HepG2 (cell line): Measurements from ENCODE around the gene MYO3A. TPM values are rescaled to one million over a fixed set of nuclear protein-coding genes. Genes with fewer than 3 reads are reported as not detected.

Experiments
- ATAC-seq: fragments of 200-7000 bp; cut with Tn5 transposase; 3 replicates; pipeline ENCODE4 v1.9.1; 2020; ENCODE audit warnings: mild to moderate bottlenecking, moderate library complexity
- BruUV-seq: library from RNA; stranded (reverse); fragments of 400-500 nt; replicated peaks from 2 replicates; lab custom pipeline; 2021; lab: Mats Ljungman, UMichigan
- CTCF ChIA-PET: fragments of 300-600 bp; formaldehyde crosslinking; extraction: SDS; loops from one replicate; lab custom pipeline; 2021; ENCODE audit warnings: low total read pairs, inconsistent platforms, low intra/inter-chr PET ratio; lab: Yijun Ruan, JAX
- POLR2A ChIA-PET: fragments of 350-600 bp; sonication (Branson Sonifier 250); formaldehyde crosslinking; loops from one replicate; lab custom pipeline; 2020; ENCODE audit warnings: antibody characterized with exemption, inconsistent platforms; lab: Yijun Ruan, JAX
- DNase-seq: peaks from one replicate; pipeline ENCODE4 v3.0.0-alpha.2; 2015; ENCODE audit warnings: low spot score
- FAIRE-seq: peaks from 3 replicates; lab custom pipeline; 2011; peaks lifted over from hg19 to GRCh38; lab: Jason Lieb, UNC
- H2AFZ ChIP-seq: one replicate; pipeline ENCODE4 v1.6.1; 2011; ENCODE audit warnings: low read length, inconsistent platforms
- H3K27ac ChIP-seq: fragments of 300-600 bp; 3 replicates; pipeline ENCODE4 v1.8.0; 2011; ENCODE audit warnings: mixed run types, mild to moderate bottlenecking, mixed read lengths, low read length, inconsistent platforms; ENCODE audit not compliant: insufficient read depth; ENCODE audit errors: extremely low read length
- H3K27me3 ChIP-seq, 2 experiments: fragments of 200-600 bp in 1 of 2; 2 replicates in 1 of 2; 3 replicates in 1 of 2; pipeline versions ENCODE4 v1.6.0 to v1.8.0; 2011; ENCODE audit warnings: low read length in 2 of 2, mild to moderate bottlenecking in 2 of 2, moderate library complexity in 2 of 2, inconsistent platforms in 1 of 2; ENCODE audit not compliant: insufficient read depth in 2 of 2, control insufficient read depth in 1 of 2
- H3K36me3 ChIP-seq, 2 experiments: fragments of 200-600 bp in 1 of 2; replicated peaks in 1 of 2; 2 replicates in 1 of 2; 3 replicates in 1 of 2; pipeline versions ENCODE4 v1.5.1 to v1.8.0; 2011; ENCODE audit warnings: low read length in 2 of 2, inconsistent platforms in 1 of 2; ENCODE audit not compliant: insufficient read depth in 2 of 2, control insufficient read depth in 1 of 2
- H3K4me1 ChIP-seq: 2 replicates; pipeline ENCODE4 v1.5.1; 2012; ENCODE audit warnings: low read length, inconsistent platforms; ENCODE audit not compliant: insufficient read depth
- H3K4me2 ChIP-seq: 2 replicates; pipeline ENCODE4 v1.6.0; 2011; ENCODE audit warnings: low read depth, low read length, inconsistent platforms
- H3K4me3 ChIP-seq, 3 experiments: fragments of 200-600 bp in 1 of 3; sonication (generic), shearing (Covaris generic) in 1 of 3; replicated peaks in 1 of 3; 2 replicates each; pipeline ENCODE4 v1.5.1; 2011 to 2016; ENCODE audit warnings: low read length in 3 of 3, inconsistent platforms in 2 of 3, low read depth in 2 of 3, mild to moderate bottlenecking in 2 of 3, control low read depth in 1 of 3, mixed read lengths in 1 of 3; ENCODE audit not compliant: insufficient read depth in 1 of 3
- H3K79me2 ChIP-seq: one replicate; pipeline ENCODE4 v1.6.1; 2011; ENCODE audit warnings: low read length, inconsistent platforms; ENCODE audit not compliant: insufficient read depth
- H3K9ac ChIP-seq: 2 replicates; pipeline ENCODE4 v1.6.0; 2011; ENCODE audit warnings: mild to moderate bottlenecking, low read depth, low read length, inconsistent platforms; ENCODE audit not compliant: insufficient read depth
- H3K9me3 ChIP-seq: 2 replicates; pipeline ENCODE4 v1.5.1; 2012; ENCODE audit warnings: mild to moderate bottlenecking, low read length
- H4K20me1 ChIP-seq: 2 replicates; pipeline ENCODE4 v1.6.0; 2011; ENCODE audit warnings: inconsistent platforms, mild to moderate bottlenecking, low read length, moderate library complexity; ENCODE audit not compliant: insufficient read depth
- GMEB1 ChIP-seq: sonication (generic); formaldehyde crosslinking; IDR thresholded peaks from 2 replicates; pipeline ENCODE4 v1.5.1; 2020; ENCODE audit warnings: missing genetic modification reagents, mild to moderate bottlenecking, borderline replicate concordance
- MAFG ChIP-seq: sonication (generic); formaldehyde crosslinking; IDR thresholded peaks from 2 replicates; pipeline ENCODE4 v1.5.1; 2020; ENCODE audit warnings: mild to moderate bottlenecking, missing genetic modification reagents
- ZNF225 ChIP-seq: sonication (generic); formaldehyde crosslinking; IDR thresholded peaks from 2 replicates; pipeline ENCODE4 v1.4.0; 2020; ENCODE audit warnings: mild to moderate bottlenecking, missing genetic modification reagents
- ZNF512B ChIP-seq: sonication (generic); formaldehyde crosslinking; IDR thresholded peaks from 2 replicates; pipeline ENCODE4 v1.5.1; 2020; ENCODE audit warnings: missing genetic modification reagents, mild to moderate bottlenecking, borderline replicate concordance
- ZNF672 ChIP-seq: sonication (generic); formaldehyde crosslinking; IDR thresholded peaks from 2 replicates; pipeline ENCODE4 v1.8.1; 2022; ENCODE audit warnings: missing genetic modification reagents
- ZNF883 ChIP-seq: sonication (generic); formaldehyde crosslinking; IDR thresholded peaks from 2 replicates; pipeline ENCODE4 v1.5.1; 2020; ENCODE audit warnings: mild to moderate bottlenecking, missing genetic modification reagents; ENCODE audit errors: not compliant biosample characterization
- WGBS: methylation state at CpG from one replicate; pipeline ENCODE4 v1.1.6; 2017; ENCODE audit warnings: low lambda C conversion rate; 5-methylcytosine and 5-hydroxymethylcytosine counted together
- in situ Hi-C: cut with HindIII; loops from 2 replicates; pipeline ENCODE4 v1.10.0; 2017; ENCODE audit warnings: low pct_unique_long_range_greater_than_20kb; ENCODE audit not compliant: extremely low pct_ligation_motif_present
- intact Hi-C: fragments of 100-400 bp; cut with micrococcal nuclease; formaldehyde crosslinking; loops from one replicate; pipeline ENCODE4 v1.10.0; 2022; ENCODE audit not compliant: unreplicated experiment
- polyA plus RNA-seq, 8 experiments: library from polyadenylated mRNA; depleted of rRNA in 3 of 8; stranded (reverse) in 7 of 8; unstranded in 1 of 8; fragments of >200 nt; fragmentation: Illumina TruSeq in 4 of 8; extraction: Trizol in 4 of 8; gene quantifications; 2 replicates each; pipeline versions ENCODE4 v1.2.1 to v1.2.3, GENCODE V29; 2011 to 2016; ENCODE audit warnings: low read depth in 4 of 8, missing spikeins in 1 of 8, mixed read lengths in 1 of 8; ENCODE audit not compliant: insufficient read depth in 1 of 8
- total RNA-seq, 5 experiments: library from RNA; depleted of rRNA; stranded (reverse); fragments of >200 nt; fragmentation: Illumina TruSeq; extraction: Trizol; gene quantifications; 2 replicates each; pipeline ENCODE4 v1.2.3, GENCODE V29; 2016; ENCODE audit warnings: low read depth in 1 of 5

Gene MYO3A
- total and polyA plus RNA-seq, 2 of the 13 experiments (the other 11 are each of a cell fraction or from before 2014, with no cell fraction given) = not detected

- H3K79me2 ChIP-seq = no peaks in the 10 kb centered on the region
- H3K27me3 ChIP-seq = peaks cover 0 to 12% of the 10 kb centered on the region in 2 experiments; a peak in 4 of 5 replicates
- no peak for FAIRE-seq
- POLR2A ChIA-PET = no interaction called here
- no TSS peak for BruUV-seq
- H3K4me2 ChIP-seq = no peak overlapping the region
- no peaks in the 10 kb centered on the region for H3K9me3 ChIP-seq
- no peaks in the 10 kb centered on the region for H3K36me3 ChIP-seq
- no peak overlapping the region for H3K9ac ChIP-seq
- TF ChIP-seq ZNF512B (no peak), ZNF883 (CRISPR knock-in tag) (no peak), ZNF672 (no peak), ZNF225 (CRISPR knock-in tag) (no peak), MAFG (CRISPR knock-in tag) (no peak), GMEB1 (CRISPR knock-in tag) (no peak)
- TF ChIP-seq, all 625 proteins: peak for 0
- CTCF ChIA-PET = no interaction called here
- Histone ChIP-seq H3K27ac (no peak overlapping the region), H3K4me1 (no peaks in the 10 kb centered on the region), H4K20me1 (no peaks in the 10 kb centered on the region), H2AFZ (no peak overlapping the region), H3K4me3 (no peak overlapping the region)
- DNase-seq (no peak), ATAC-seq (no peak)
- intact Hi-C loops = no loop called here
- WGBS = 0% methylated on average over 2 of the region's 3 CpGs
- in situ Hi-C loops = no loop called here
These were observed 288.5 kb downstream of the MYO3A start for GRCh38 chr10:26222563-26222962.
